C4-2B (cell line): ENCODE results near the gene GBP4.

ENCODE experiments used
- ZFX ChIP-seq: fragments of 450-650 bp; IDR thresholded peaks from 2 replicates; pipeline ENCODE4 v1.6.1; 2017
- TF ChIP-seq, protein P1 (sequence below): fragments of 450-650 bp; conservative IDR thresholded peaks from 2 replicates; pipeline ENCODE4 v1.5.1; 2017; ENCODE audit warnings: mild to moderate bottlenecking

GRCh38 chr1:89167590-89168230 lies 31.0 kb downstream of the GBP4 start:
- TF ChIP-seq, protein P1, sequence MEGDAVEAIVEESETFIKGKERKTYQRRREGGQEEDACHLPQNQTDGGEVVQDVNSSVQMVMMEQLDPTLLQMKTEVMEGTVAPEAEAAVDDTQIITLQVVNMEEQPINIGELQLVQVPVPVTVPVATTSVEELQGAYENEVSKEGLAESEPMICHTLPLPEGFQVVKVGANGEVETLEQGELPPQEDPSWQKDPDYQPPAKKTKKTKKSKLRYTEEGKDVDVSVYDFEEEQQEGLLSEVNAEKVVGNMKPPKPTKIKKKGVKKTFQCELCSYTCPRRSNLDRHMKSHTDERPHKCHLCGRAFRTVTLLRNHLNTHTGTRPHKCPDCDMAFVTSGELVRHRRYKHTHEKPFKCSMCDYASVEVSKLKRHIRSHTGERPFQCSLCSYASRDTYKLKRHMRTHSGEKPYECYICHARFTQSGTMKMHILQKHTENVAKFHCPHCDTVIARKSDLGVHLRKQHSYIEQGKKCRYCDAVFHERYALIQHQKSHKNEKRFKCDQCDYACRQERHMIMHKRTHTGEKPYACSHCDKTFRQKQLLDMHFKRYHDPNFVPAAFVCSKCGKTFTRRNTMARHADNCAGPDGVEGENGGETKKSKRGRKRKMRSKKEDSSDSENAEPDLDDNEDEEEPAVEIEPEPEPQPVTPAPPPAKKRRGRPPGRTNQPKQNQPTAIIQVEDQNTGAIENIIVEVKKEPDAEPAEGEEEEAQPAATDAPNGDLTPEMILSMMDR = no peak
- TF ChIP-seq ZFX = no peak
